Keratinocyte (primary cell): ENCODE measurements around the gene PYROXD2. TPM values are rescaled to one million over a fixed set of nuclear protein-coding genes. Genes with fewer than 3 reads are reported as not detected.

Source experiments
- DNase-seq: peaks from one replicate; pipeline ENCODE4 v3.0.0-alpha.2; 2011; ENCODE audit warnings: low read depth, missing footprints, low spot score
- FAIRE-seq: peaks from 2 replicates; lab custom pipeline; 2011; peaks lifted over from hg19 to GRCh38; lab: Jason Lieb, UNC
- H2AFZ ChIP-seq: 2 replicates; pipeline ENCODE4 v1.6.0; 2012; ENCODE audit warnings: low read length, control low read depth, inconsistent platforms; ENCODE audit not compliant: control insufficient read depth
- H3K27ac ChIP-seq: 2 replicates; pipeline ENCODE4 v1.5.1; 2011; ENCODE audit warnings: low read length; ENCODE audit not compliant: control insufficient read depth, insufficient read depth
- H3K27me3 ChIP-seq: 3 replicates; pipeline ENCODE4 v1.6.0; 2011; ENCODE audit warnings: low read length; ENCODE audit not compliant: control insufficient read depth, insufficient read depth; ENCODE audit errors: extremely low read depth
- H3K36me3 ChIP-seq, 2 experiments: 2 replicates in 1 of 2; 3 replicates in 1 of 2; pipeline ENCODE4 v1.5.1; 2011; ENCODE audit warnings: low read length in 2 of 2, mild to moderate bottlenecking in 1 of 2; ENCODE audit not compliant: control insufficient read depth in 2 of 2, insufficient read depth in 2 of 2; ENCODE audit errors: extremely low read depth in 1 of 2
- H3K4me1 ChIP-seq: 3 replicates; pipeline ENCODE4 v1.5.1; 2011; ENCODE audit warnings: low read length; ENCODE audit not compliant: control insufficient read depth, insufficient read depth; ENCODE audit errors: extremely low read depth
- H3K4me2 ChIP-seq: 3 replicates; pipeline ENCODE4 v1.6.0; 2011; ENCODE audit warnings: low read depth, low read length; ENCODE audit not compliant: control insufficient read depth, insufficient read depth; ENCODE audit errors: extremely low read depth
- H3K4me3 ChIP-seq, 3 experiments: fragments of 200-600 bp in 1 of 3; sonication (generic) in 1 of 3; 2 replicates in 2 of 3; 3 replicates in 1 of 3; pipeline ENCODE4 v1.5.1; 2011 to 2016; ENCODE audit warnings: low read length in 3 of 3, mild to moderate bottlenecking in 3 of 3, control low read depth in 2 of 3, inconsistent platforms in 1 of 3, low read depth in 1 of 3, mixed read lengths in 1 of 3, mixed run types in 1 of 3, moderate library complexity in 1 of 3; ENCODE audit not compliant: control insufficient read depth in 2 of 3, insufficient read depth in 2 of 3; ENCODE audit errors: extremely low read depth in 1 of 3
- H3K79me2 ChIP-seq: 2 replicates; pipeline ENCODE4 v1.6.0; 2012; ENCODE audit warnings: low read length; ENCODE audit not compliant: control insufficient read depth, insufficient read depth
- H3K9ac ChIP-seq: 3 replicates; pipeline ENCODE4 v1.6.0; 2011; ENCODE audit warnings: low read length; ENCODE audit not compliant: control insufficient read depth, insufficient read depth; ENCODE audit errors: extremely low read depth
- H3K9me1 ChIP-seq: 3 replicates; pipeline ENCODE4 v1.6.0; 2011; ENCODE audit warnings: low read length; ENCODE audit not compliant: control insufficient read depth, insufficient read depth; ENCODE audit errors: extremely low read depth
- H3K9me3 ChIP-seq: 2 replicates; pipeline ENCODE4 v1.5.1; 2012; ENCODE audit warnings: low read depth, low read length; ENCODE audit not compliant: control insufficient read depth
- H4K20me1 ChIP-seq: 3 replicates; pipeline ENCODE4 v1.6.0; 2011; ENCODE audit warnings: low read length; ENCODE audit not compliant: control insufficient read depth, insufficient read depth; ENCODE audit errors: extremely low read depth
- EZH2 ChIP-seq: IDR thresholded peaks from one replicate; pipeline ENCODE4 v1.6.1; 2012; ENCODE audit warnings: inconsistent platforms, mild to moderate bottlenecking, low read length, moderate library complexity
- dilution Hi-C: fragments of 300-500 bp; cut with MboI; formaldehyde crosslinking; loops from one replicate; pipeline ENCODE4 v1.7.0; 2020; ENCODE audit warnings: low sequenced_read_pairs; ENCODE audit not compliant: extremely low pct_ligation_motif_present
- polyA plus RNA-seq, 5 experiments: library from polyadenylated mRNA; depleted of rRNA in 3 of 5; stranded (reverse) in 3 of 5; stranded (forward) in 1 of 5; unstranded in 1 of 5; fragments of >200 nt; gene quantifications; 1 replicate in 1 of 5; 2 replicates in 3 of 5; 3 replicates in 1 of 5; pipeline versions ENCODE4 v1.2.1 to v1.2.3, GENCODE V29; 2011 to 2012; ENCODE audit warnings: missing spikeins in 2 of 5, low read depth in 1 of 5, low replicate concordance in 1 of 5
- TF ChIP-seq, protein P1 (sequence below), 3 experiments: IDR thresholded peaks in 1 of 3; conservative IDR thresholded peaks in 1 of 3; optimal IDR thresholded peaks in 1 of 3; 2 replicates in 2 of 3; 3 replicates in 1 of 3; pipeline versions ENCODE3 to v1.5.1; 2011; ENCODE audit warnings: low read length in 3 of 3, mild to moderate bottlenecking in 3 of 3, moderate library complexity in 2 of 3, control low read depth in 1 of 3, inconsistent platforms in 1 of 3; ENCODE audit not compliant: insufficient read depth in 2 of 3; ENCODE audit errors: extremely low read depth in 1 of 3

The PYROXD2 gene
- polyA plus RNA-seq, 1 donor (not counting 4 experiments of a cell fraction or from before 2014, with no cell fraction given), result 4.4 TPM

DNA sequence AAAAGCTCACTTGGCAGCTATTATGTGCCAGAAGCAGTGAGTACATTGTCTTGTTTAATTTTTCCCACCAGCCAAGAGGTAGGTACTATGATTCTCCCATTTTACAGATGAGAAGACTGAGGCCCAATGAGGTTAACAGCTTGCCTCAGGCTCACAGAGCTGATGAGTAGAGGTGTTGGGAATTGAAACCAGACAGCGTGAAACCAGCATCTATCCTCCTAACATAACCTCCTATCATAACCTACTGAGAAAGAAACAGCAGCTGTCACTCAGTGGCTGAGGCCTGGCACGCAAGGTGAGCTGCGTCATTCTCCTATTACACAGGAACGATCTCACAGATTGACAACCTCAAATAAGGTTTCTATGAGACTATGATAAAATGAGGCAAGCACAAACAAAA, 6.2 kb downstream of the PYROXD2 start:
- Histone ChIP-seq H4K20me1 (no peaks in the 10 kb centered on the region), H3K27ac (no peak overlapping the region), H3K4me1 (peaks cover 10% of the 10 kb centered on the region), H3K4me2 (no peak overlapping the region), H2AFZ (no peak overlapping the region), H3K4me3 (no peak overlapping the region), H3K36me3 (no peaks in the 10 kb centered on the region), H3K9me3 (no peaks in the 10 kb centered on the region), H3K9ac (no peak overlapping the region), H3K27me3 (no peaks in the 10 kb centered on the region), H3K9me1 (no peaks in the 10 kb centered on the region), H3K79me2 (no peaks in the 10 kb centered on the region)
- dilution Hi-C loops, result no loop called here
- no peak for FAIRE-seq
- TF ChIP-seq EZH2, result no peak
- TF ChIP-seq, protein P1, sequence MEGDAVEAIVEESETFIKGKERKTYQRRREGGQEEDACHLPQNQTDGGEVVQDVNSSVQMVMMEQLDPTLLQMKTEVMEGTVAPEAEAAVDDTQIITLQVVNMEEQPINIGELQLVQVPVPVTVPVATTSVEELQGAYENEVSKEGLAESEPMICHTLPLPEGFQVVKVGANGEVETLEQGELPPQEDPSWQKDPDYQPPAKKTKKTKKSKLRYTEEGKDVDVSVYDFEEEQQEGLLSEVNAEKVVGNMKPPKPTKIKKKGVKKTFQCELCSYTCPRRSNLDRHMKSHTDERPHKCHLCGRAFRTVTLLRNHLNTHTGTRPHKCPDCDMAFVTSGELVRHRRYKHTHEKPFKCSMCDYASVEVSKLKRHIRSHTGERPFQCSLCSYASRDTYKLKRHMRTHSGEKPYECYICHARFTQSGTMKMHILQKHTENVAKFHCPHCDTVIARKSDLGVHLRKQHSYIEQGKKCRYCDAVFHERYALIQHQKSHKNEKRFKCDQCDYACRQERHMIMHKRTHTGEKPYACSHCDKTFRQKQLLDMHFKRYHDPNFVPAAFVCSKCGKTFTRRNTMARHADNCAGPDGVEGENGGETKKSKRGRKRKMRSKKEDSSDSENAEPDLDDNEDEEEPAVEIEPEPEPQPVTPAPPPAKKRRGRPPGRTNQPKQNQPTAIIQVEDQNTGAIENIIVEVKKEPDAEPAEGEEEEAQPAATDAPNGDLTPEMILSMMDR (optimal IDR thresholded peaks at IDR 0.05 in 1 of 3, IDR thresholded peaks at IDR 0.05 in 1 of 3, conservative IDR thresholded peaks at IDR 0.05 in 1 of 3; ENCODE audit: extremely low read depth in 1 of 3, insufficient read depth in 2 of 3, low read length in 3 of 3), result no peak
- no peak for DNase-seq

DNA sequence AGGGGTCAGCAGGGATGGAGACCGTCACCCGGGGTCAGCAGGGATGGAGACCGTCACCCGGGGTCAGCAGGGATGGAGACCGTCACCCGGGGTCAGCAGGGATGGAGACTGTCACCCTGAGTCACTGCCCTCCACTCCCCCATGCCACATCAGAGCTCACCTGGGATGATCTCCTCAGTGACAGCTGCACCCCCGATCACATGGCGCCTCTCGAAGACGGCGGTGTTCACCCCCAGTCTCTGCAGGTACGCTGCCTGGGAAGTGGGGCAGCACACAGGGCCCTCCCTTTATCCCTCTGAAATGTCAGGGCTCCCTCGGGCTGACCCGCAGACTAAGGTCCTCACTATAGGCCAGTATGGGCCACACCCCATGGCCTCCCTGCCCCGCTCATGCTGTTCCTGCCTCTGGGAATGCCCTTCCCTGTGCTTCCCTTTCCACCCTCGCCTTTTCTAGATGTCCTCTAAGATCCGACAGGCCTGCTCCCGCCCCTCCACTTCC, 7.2 kb downstream of the PYROXD2 start:
- no peaks in the 10 kb centered on the region for H3K9me3 ChIP-seq
- peaks cover 13% of the 10 kb centered on the region for H3K4me1 ChIP-seq
- H3K27ac ChIP-seq, result no peak overlapping the region
- H3K9ac ChIP-seq, result no peak overlapping the region
- H3K27me3 ChIP-seq, result no peaks in the 10 kb centered on the region
- FAIRE-seq (no peak), DNase-seq (no peak)
- H2AFZ ChIP-seq, result no peak overlapping the region
- H3K79me2 ChIP-seq, result no peaks in the 10 kb centered on the region
- TF ChIP-seq EZH2, result no peak
- dilution Hi-C loops, result no loop called here
- no peak overlapping the region for H3K4me3 ChIP-seq
- H3K4me2 ChIP-seq, result no peak overlapping the region
- H3K36me3 ChIP-seq, result no peaks in the 10 kb centered on the region
- no peaks in the 10 kb centered on the region for H3K9me1 ChIP-seq
- no peaks in the 10 kb centered on the region for H4K20me1 ChIP-seq
